Astrocyte (in vitro differentiated cells and primary cell): ENCODE data around the gene DDX21. TPM values are rescaled to one million over a fixed set of nuclear protein-coding genes. Genes with fewer than 3 reads are reported as not detected.
A peak's percentile ranks its signal among the peaks of the same experiment; 100 is the strongest.

Experiments used
- DNase-seq: peaks from one replicate; pipeline ENCODE4 v3.0.0-alpha.2; 2010; ENCODE audit warnings: low read depth
- FAIRE-seq: peaks from 2 replicates; lab custom pipeline; 2011; peaks lifted over from hg19 to GRCh38; lab: Jason Lieb, UNC
- H2AFZ ChIP-seq: 2 replicates; pipeline ENCODE4 v1.6.0; 2012; ENCODE audit warnings: low read depth, low read length, inconsistent platforms
- H3K27ac ChIP-seq: 2 replicates; pipeline ENCODE4 v1.5.1; 2011; ENCODE audit warnings: low read depth, low read length, inconsistent platforms
- H3K27me3 ChIP-seq: 2 replicates; pipeline ENCODE4 v1.6.0; 2011; ENCODE audit warnings: low read length, inconsistent platforms; ENCODE audit not compliant: insufficient read depth
- H3K36me3 ChIP-seq: 2 replicates; pipeline ENCODE4 v1.5.1; 2011; ENCODE audit warnings: low read length, inconsistent platforms; ENCODE audit not compliant: insufficient read depth
- H3K4me1 ChIP-seq: 2 replicates; pipeline ENCODE4 v1.5.1; 2011; ENCODE audit warnings: low read length, inconsistent platforms; ENCODE audit not compliant: insufficient read depth
- H3K4me2 ChIP-seq: 2 replicates; pipeline ENCODE4 v1.6.0; 2012; ENCODE audit warnings: low read length, inconsistent platforms
- H3K4me3 ChIP-seq: 2 replicates; pipeline ENCODE4 v1.5.1; 2011; ENCODE audit warnings: low read depth, mild to moderate bottlenecking, low read length, inconsistent platforms; ENCODE audit not compliant: insufficient read depth
- H3K79me2 ChIP-seq: 2 replicates; pipeline ENCODE4 v1.6.0; 2012; ENCODE audit warnings: mild to moderate bottlenecking, low read length, inconsistent platforms; ENCODE audit not compliant: insufficient read depth
- H3K9ac ChIP-seq: 2 replicates; pipeline ENCODE4 v1.6.0; 2012; ENCODE audit warnings: mild to moderate bottlenecking, low read length, inconsistent platforms
- H3K9me3 ChIP-seq: 2 replicates; pipeline ENCODE4 v1.5.1; 2012; ENCODE audit warnings: low read depth, mild to moderate bottlenecking, low read length, inconsistent platforms; ENCODE audit not compliant: insufficient read depth
- H4K20me1 ChIP-seq: 2 replicates; pipeline ENCODE4 v1.6.0; 2012; ENCODE audit warnings: low read length, inconsistent platforms; ENCODE audit not compliant: insufficient read depth
- H3K27ac Mint-ChIP-seq: one replicate; pipeline ENCODE4 v1.8.0; 2021; ENCODE audit warnings: mild to moderate bottlenecking, mixed read lengths; ENCODE audit not compliant: unreplicated experiment
- H3K27me3 Mint-ChIP-seq: one replicate; pipeline ENCODE4 v1.8.0; 2021; ENCODE audit warnings: low read depth, mixed read lengths; ENCODE audit not compliant: unreplicated experiment
- H3K36me3 Mint-ChIP-seq: one replicate; pipeline ENCODE4 v1.8.0; 2021; ENCODE audit warnings: low read depth, mixed read lengths; ENCODE audit not compliant: unreplicated experiment
- H3K4me1 Mint-ChIP-seq: one replicate; pipeline ENCODE4 v1.8.0; 2021; ENCODE audit warnings: low read depth, mixed read lengths; ENCODE audit not compliant: unreplicated experiment
- H3K4me3 Mint-ChIP-seq: one replicate; pipeline ENCODE4 v1.8.0; 2021; ENCODE audit warnings: mild to moderate bottlenecking, moderate library complexity, mixed read lengths; ENCODE audit not compliant: unreplicated experiment
- H3K9me3 Mint-ChIP-seq: one replicate; pipeline ENCODE4 v1.8.0; 2021; ENCODE audit warnings: mild to moderate bottlenecking, mixed read lengths; ENCODE audit not compliant: unreplicated experiment
- CTCF ChIP-seq: IDR thresholded peaks from 2 replicates; pipeline ENCODE4 v1.5.1; 2011; ENCODE audit warnings: low read depth, mild to moderate bottlenecking, inconsistent platforms, low read length, moderate library complexity; ENCODE audit not compliant: insufficient read depth
- EZH2 ChIP-seq: IDR thresholded peaks from 2 replicates; pipeline ENCODE4 v1.6.1; 2012; ENCODE audit warnings: mild to moderate bottlenecking, low read length, inconsistent platforms; ENCODE audit not compliant: insufficient read depth
- total RNA-seq: library from RNA; stranded (reverse); gene quantifications from 2 replicates; pipeline ENCODE4 v1.2.1, GENCODE V29; 2021

Gene DDX21
- total RNA-seq, 1 donor from 2014 or later = 125 TPM

DNA sequence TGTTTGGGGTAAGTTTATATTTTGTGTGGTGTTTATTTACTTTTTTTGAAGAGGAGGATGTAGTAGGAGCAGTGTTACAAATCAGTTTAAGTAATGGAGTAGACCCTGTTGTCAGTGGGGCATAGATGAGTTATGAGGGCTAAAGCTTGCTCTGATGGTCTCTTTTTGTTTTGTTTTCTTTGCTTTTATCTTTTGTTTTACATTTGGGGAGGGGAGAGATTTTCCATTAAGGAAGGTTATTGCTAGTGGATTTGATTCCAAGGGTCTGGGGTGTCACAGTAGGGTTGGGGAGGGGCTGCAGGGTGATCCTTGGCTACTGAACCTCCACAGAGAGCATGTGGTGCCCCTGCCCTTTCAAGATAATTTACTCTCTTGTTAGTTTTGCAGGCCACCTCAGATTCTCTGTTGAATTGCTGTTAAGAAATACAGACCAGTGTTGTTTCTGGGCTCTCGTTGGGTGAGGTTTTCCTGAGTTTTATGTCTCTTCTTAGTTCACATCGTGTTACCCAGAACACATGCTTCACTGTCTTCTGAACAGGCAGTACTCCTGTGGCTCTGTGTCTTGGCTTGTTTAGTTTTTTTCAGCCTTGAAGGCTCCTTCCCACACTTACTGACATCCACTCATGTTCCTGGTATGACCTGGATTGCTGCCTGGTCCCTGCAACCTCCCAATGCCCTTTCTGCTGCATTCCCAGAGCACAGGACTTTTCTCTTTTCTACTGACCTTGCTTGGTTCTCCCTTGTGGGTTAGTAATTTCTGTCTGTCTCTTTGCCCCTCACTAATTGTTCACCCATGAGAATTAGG is 36.9 kb downstream of the DDX21 start:
- FAIRE-seq (peak; percentile 60), DNase-seq (peak; percentile 93)
- H3K4me3 ChIP-seq = peak overlapping the region; percentile 25
- peaks cover 38% of the 10 kb centered on the region for H4K20me1 ChIP-seq
- peaks cover 2% of the 10 kb centered on the region for H3K36me3 ChIP-seq
- Mint-ChIP-seq H3K9me3 (no peaks in the 10 kb centered on the region), H3K4me3 (peak overlapping the region; percentile 23), H3K4me1 (peaks cover 21% of the 10 kb centered on the region), H3K27me3 (no peaks in the 10 kb centered on the region), H3K36me3 (peaks cover 3% of the 10 kb centered on the region), H3K27ac (peak overlapping the region; percentile 77)
- H3K4me2 ChIP-seq = peak overlapping the region; percentile 73
- no peak overlapping the region for H2AFZ ChIP-seq
- H3K79me2 ChIP-seq = peaks cover 89% of the 10 kb centered on the region
- peak overlapping the region; percentile 71 for H3K9ac ChIP-seq
- no peaks in the 10 kb centered on the region for H3K27me3 ChIP-seq
- peaks cover 25% of the 10 kb centered on the region for H3K4me1 ChIP-seq
- peak overlapping the region; percentile 66 for H3K27ac ChIP-seq
- no peaks in the 10 kb centered on the region for H3K9me3 ChIP-seq
- no peak for TF ChIP-seq EZH2
- TF ChIP-seq CTCF = no peak

- Mint-ChIP-seq H3K27me3 (no peaks in the 10 kb centered on the region), H3K4me1 (peaks cover 21% of the 10 kb centered on the region), H3K36me3 (peaks cover 2% of the 10 kb centered on the region), H3K4me3 (no peak overlapping the region), H3K27ac (peak overlapping the region; percentile 63), H3K9me3 (no peaks in the 10 kb centered on the region)
- no peaks in the 10 kb centered on the region for H3K9me3 ChIP-seq
- DNase-seq = no peak
- no peak overlapping the region for H2AFZ ChIP-seq
- H3K9ac ChIP-seq = no peak overlapping the region
- no peak overlapping the region for H3K4me2 ChIP-seq
- no peak for TF ChIP-seq CTCF
- no peak for TF ChIP-seq EZH2
- peaks cover 26% of the 10 kb centered on the region for H4K20me1 ChIP-seq
- no peak overlapping the region for H3K4me3 ChIP-seq
- H3K79me2 ChIP-seq = peaks cover 65% of the 10 kb centered on the region
- peaks cover 19% of the 10 kb centered on the region for H3K4me1 ChIP-seq
- no peaks in the 10 kb centered on the region for H3K27me3 ChIP-seq
- H3K36me3 ChIP-seq = peaks cover 13% of the 10 kb centered on the region
- no peak overlapping the region for H3K27ac ChIP-seq
- FAIRE-seq = no peak
Observed at GRCh38 chr10:68997211-68997610, 41.2 kb downstream of the DDX21 start.

GRCh38 chr10:69004821-69005220 is 48.9 kb downstream of the DDX21 start:
- no peak overlapping the region for H3K4me3 Mint-ChIP-seq
- no peaks in the 10 kb centered on the region for H3K9me3 Mint-ChIP-seq
- DNase-seq = peak; percentile 28
- Histone ChIP-seq H3K9ac (no peak overlapping the region), H4K20me1 (no peaks in the 10 kb centered on the region), H2AFZ (no peak overlapping the region), H3K27me3 (no peaks in the 10 kb centered on the region), H3K9me3 (no peaks in the 10 kb centered on the region), H3K4me3 (no peak overlapping the region), H3K27ac (no peak overlapping the region), H3K79me2 (peaks cover 6% of the 10 kb centered on the region), H3K36me3 (peaks cover 33% of the 10 kb centered on the region), H3K4me2 (no peak overlapping the region), H3K4me1 (no peaks in the 10 kb centered on the region)
- TF ChIP-seq CTCF (peak; percentile 50), EZH2 (no peak)
- no peak for FAIRE-seq
- no peaks in the 10 kb centered on the region for H3K27me3 Mint-ChIP-seq
- no peak overlapping the region for H3K27ac Mint-ChIP-seq
- H3K36me3 Mint-ChIP-seq = no peaks in the 10 kb centered on the region
- no peaks in the 10 kb centered on the region for H3K4me1 Mint-ChIP-seq
